Left lung (tissue), 10 donors: ENCODE measurements around the gene DENND1A. TPM values are rescaled to one million over a fixed set of nuclear protein-coding genes. Genes with fewer than 3 reads are reported as not detected.

Source experiments
- ATAC-seq: fragments of 200-7000 bp; cut with Tn5 transposase; one replicate; pipeline ENCODE4 v1.9.1; 2020; ENCODE audit warnings: moderate library complexity
- DNase-seq, 4 donors: peaks; one replicate each; pipeline ENCODE4 v3.0.0-alpha.2; 2013 to 2020
- H3K27ac ChIP-seq, 2 donors: fragments of 200-600 bp; sonication (generic) in 1 of 2; one replicate each; pipeline versions ENCODE4 v1.5.0 to v1.8.0; 2020 to 2021
- H3K27me3 ChIP-seq, 2 donors: fragments of 200-600 bp; sonication (generic) in 1 of 2; one replicate each; pipeline versions ENCODE4 v1.5.0 to v1.8.0; 2020 to 2021
- H3K36me3 ChIP-seq, 2 donors: fragments of 200-600 bp; sonication (generic) in 1 of 2; one replicate each; pipeline versions ENCODE4 v1.5.0 to v1.8.0; 2020 to 2021
- H3K4me1 ChIP-seq, 2 donors: fragments of 200-600 bp; one replicate each; pipeline ENCODE4 v1.8.0; 2021
- H3K4me3 ChIP-seq, 2 donors: fragments of 200-600 bp; sonication (generic) in 1 of 2; one replicate each; pipeline versions ENCODE4 v1.5.0 to v1.8.0; 2020 to 2021; ENCODE audit warnings: mild to moderate bottlenecking in 1 of 2
- H3K9me3 ChIP-seq, 2 donors: fragments of 200-600 bp; sonication (generic) in 1 of 2; one replicate each; pipeline versions ENCODE4 v1.5.0 to v1.8.0; 2020 to 2021
- CTCF ChIP-seq, 2 donors: fragments of 200-600 bp; sonication (generic) in 1 of 2; IDR thresholded peaks; one replicate each; pipeline versions ENCODE4 v1.5.0 to v1.8.0; 2021; ENCODE audit warnings: antibody characterized with exemption in 2 of 2
- intact Hi-C, 2 donors: fragments of 100-400 bp; cut with DNase I; formaldehyde crosslinking; loops; one replicate each; pipeline versions ENCODE4 v1.11.2 to v1.14.2; 2022
- polyA plus RNA-seq, 6 donors: library from polyadenylated mRNA; unstranded; fragments of 120-200 nt; gene quantifications; one replicate each; pipeline ENCODE4 v1.2.1, GENCODE V29; 2013; ENCODE audit not compliant: insufficient read length in 6 of 6
- total RNA-seq, 2 donors: library from RNA; stranded (reverse); fragmentation: NEBNext Ultra II Directional; extraction: Animal tissue kit (Norgen Biotek cat#: 25700); gene quantifications; one replicate each; pipeline ENCODE4 v1.2.1, GENCODE V29; 2021
- donor health status: DM: no; HTN: yes; CAD: no.
- donor health status: DM: no; HTN: no; CAD: no.

Gene DENND1A
- total and polyA plus RNA-seq, 8 donors: 8.3 to 23.2 (median 9.7) TPM

GRCh38 chr9:123787416-123787815 lies 142.5 kb downstream of the DENND1A start:
- Histone ChIP-seq H3K36me3 (no peaks in the 10 kb centered on the region), H3K27ac (no peak overlapping the region), H3K27me3 (no peaks in the 10 kb centered on the region), H3K4me3 (no peak overlapping the region), H3K9me3 (no peaks in the 10 kb centered on the region), H3K4me1 (no peaks in the 10 kb centered on the region)
- no peak for ATAC-seq
- intact Hi-C loops: no loop called here
- DNase-seq: no peak
- TF ChIP-seq CTCF (IDR thresholded peaks at IDR 0.05): no peak

GRCh38 chr9:123784518-123784917 lies 145.4 kb downstream of the DENND1A start:
- DNase-seq (peak in 2 of 4 donors; percentile 25 to 46), ATAC-seq (no peak)
- Histone ChIP-seq H3K4me1 (no peaks in the 10 kb centered on the region), H3K9me3 (no peaks in the 10 kb centered on the region), H3K36me3 (no peaks in the 10 kb centered on the region), H3K27me3 (no peaks in the 10 kb centered on the region), H3K4me3 (no peak overlapping the region), H3K27ac (no peak overlapping the region)
- intact Hi-C loops: no loop called here
- no peak for TF ChIP-seq CTCF (IDR thresholded peaks at IDR 0.05)

GRCh38 chr9:123778232-123778902 lies 151.6 kb downstream of the DENND1A start:
- Histone ChIP-seq H3K36me3 (no peaks in the 10 kb centered on the region), H3K9me3 (no peaks in the 10 kb centered on the region), H3K27me3 (no peaks in the 10 kb centered on the region), H3K27ac (no peak overlapping the region), H3K4me3 (no peak overlapping the region), H3K4me1 (peaks cover 0 to 7% of the 10 kb centered on the region in 2 donors)
- ATAC-seq: no peak
- TF ChIP-seq CTCF (IDR thresholded peaks at IDR 0.05): no peak
- intact Hi-C loops: no loop called here
- DNase-seq: no peak

DNA sequence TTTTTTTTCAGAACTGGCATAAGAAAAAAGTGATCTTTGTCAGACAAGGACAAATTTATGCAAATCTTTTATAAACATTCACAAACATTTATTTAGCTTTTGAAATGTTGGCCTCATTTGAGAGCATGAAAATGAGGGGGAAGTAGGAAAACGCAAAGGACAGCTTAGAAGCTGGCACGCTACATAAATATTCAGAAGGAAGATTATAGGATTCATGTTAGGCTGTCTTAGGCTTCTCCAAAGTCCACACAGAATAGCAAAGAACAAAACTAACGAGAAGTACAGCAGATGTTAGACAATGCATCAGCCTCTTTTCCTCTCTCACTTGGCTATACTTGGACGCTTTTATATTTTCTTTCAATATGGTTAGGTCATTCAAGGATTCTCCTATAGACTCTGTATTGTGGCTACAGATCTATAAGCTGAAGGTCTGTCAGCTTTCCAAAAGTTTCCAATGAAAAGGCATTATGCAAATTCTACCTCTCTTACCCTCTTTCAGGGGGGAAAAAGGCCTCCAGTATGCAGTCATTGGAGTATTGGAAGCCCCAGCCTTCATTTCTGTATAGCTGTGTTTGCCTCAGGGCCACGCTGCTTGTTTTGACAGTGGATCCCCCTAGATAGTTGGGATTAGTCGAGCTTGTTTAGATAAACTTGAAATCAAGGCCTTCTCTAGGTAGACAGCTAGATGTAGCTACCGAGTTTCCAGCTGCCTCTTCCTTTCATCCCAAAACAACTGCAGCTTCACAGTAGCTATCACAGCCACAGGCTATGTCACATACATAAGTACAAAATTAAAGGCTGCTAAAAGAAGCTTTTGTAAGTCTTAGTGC lies 153.0 kb downstream of the DENND1A start:
- no peak for DNase-seq
- Histone ChIP-seq H3K9me3 (no peaks in the 10 kb centered on the region), H3K36me3 (no peaks in the 10 kb centered on the region), H3K4me1 (peaks cover 0 to 14% of the 10 kb centered on the region in 2 donors), H3K4me3 (no peak overlapping the region), H3K27me3 (no peaks in the 10 kb centered on the region), H3K27ac (no peak overlapping the region)
- intact Hi-C loops: no loop called here
- no peak for TF ChIP-seq CTCF (IDR thresholded peaks at IDR 0.05)
- ATAC-seq: no peak
